Panc1 (cell line): ENCODE data around the gene ANTXR1. TPM values are rescaled to one million over a fixed set of nuclear protein-coding genes. Genes with fewer than 3 reads are reported as not detected.

Source experiments
- ATAC-seq: fragments of 200-7000 bp; cut with Tn5 transposase; 2 replicates; pipeline ENCODE4 v1.9.1; 2020; ENCODE audit warnings: mild to moderate bottlenecking, moderate library complexity
- BruUV-seq: library from RNA; stranded (reverse); fragments of 400-500 nt; replicated peaks from 2 replicates; lab custom pipeline; 2021; lab: Mats Ljungman, UMichigan
- CTCF ChIA-PET: fragments of 300-600 bp; sonication (Branson Sonifier 250); formaldehyde crosslinking; loops from one replicate; lab custom pipeline; 2022; ENCODE audit warnings: antibody characterized with exemption; lab: Charles Lee
- POLR2A ChIA-PET: fragments of 300-600 bp; sonication (Branson Sonifier 250); formaldehyde crosslinking; loops from one replicate; lab custom pipeline; 2022; ENCODE audit warnings: antibody characterized with exemption; lab: Charles Lee
- DNase-seq: peaks from one replicate; pipeline ENCODE4 v3.0.0-alpha.2; 2010; ENCODE audit warnings: low read depth, low spot score
- H3K27ac ChIP-seq: 2 replicates; pipeline ENCODE4 v1.5.1; 2011; ENCODE audit warnings: mild to moderate bottlenecking, low read length, inconsistent platforms
- H3K27me3 ChIP-seq: fragments of 200-500 bp; sonication (Bioruptor generic); 2 replicates; pipeline ENCODE4 v1.6.0; 2014; ENCODE audit warnings: low read length, inconsistent platforms; ENCODE audit not compliant: control insufficient read depth, insufficient read depth
- H3K36me3 ChIP-seq: fragments of 200-500 bp; sonication (Bioruptor generic); 2 replicates; pipeline ENCODE4 v1.5.1; 2014; ENCODE audit warnings: inconsistent platforms, mild to moderate bottlenecking, low read length, moderate library complexity; ENCODE audit not compliant: control insufficient read depth, insufficient read depth
- H3K4me1 ChIP-seq: 2 replicates; pipeline ENCODE4 v1.5.1; 2011; ENCODE audit warnings: inconsistent platforms, mild to moderate bottlenecking, low read length, moderate library complexity; ENCODE audit not compliant: control insufficient read depth, insufficient read depth
- H3K4me3 ChIP-seq, 2 experiments: 2 replicates each; pipeline ENCODE4 v1.5.1; 2011 to 2012; ENCODE audit warnings: low read depth in 2 of 2, low read length in 2 of 2, mild to moderate bottlenecking in 2 of 2, inconsistent platforms in 1 of 2, moderate library complexity in 1 of 2
- H3K9me3 ChIP-seq: fragments of 200-500 bp; sonication (Bioruptor generic); 2 replicates; pipeline ENCODE4 v1.5.1; 2014; ENCODE audit warnings: low read depth, mild to moderate bottlenecking, inconsistent platforms, low read length, moderate library complexity; ENCODE audit not compliant: control insufficient read depth, insufficient read depth
- CTCF ChIP-seq: fragments of 450-650 bp; IDR thresholded peaks from 2 replicates; pipeline ENCODE4 v1.5.1; 2017; ENCODE audit warnings: mild to moderate bottlenecking
- POLR2AphosphoS5 ChIP-seq: IDR thresholded peaks from 2 replicates; pipeline ENCODE4 v1.6.1; 2012; ENCODE audit warnings: mild to moderate bottlenecking, low read depth, low read length, moderate library complexity
- REST ChIP-seq, 2 experiments: IDR thresholded peaks; 2 replicates each; pipeline ENCODE4 v1.6.1; 2011 to 2012; ENCODE audit warnings: low read depth in 2 of 2, control low read depth in 1 of 2, low read length in 1 of 2, mild to moderate bottlenecking in 1 of 2, moderate library complexity in 1 of 2; ENCODE audit not compliant: insufficient read depth in 1 of 2
- SIN3A ChIP-seq: IDR thresholded peaks from 2 replicates; pipeline ENCODE4 v1.6.1; 2012; ENCODE audit warnings: low read depth, mild to moderate bottlenecking, low read length, moderate library complexity, borderline replicate concordance; ENCODE audit not compliant: insufficient read depth
- TCF7L2 ChIP-seq: IDR thresholded peaks from 2 replicates; pipeline ENCODE4 v1.6.1; 2011; ENCODE audit warnings: mild to moderate bottlenecking, low read depth, low read length, inconsistent platforms
- in situ Hi-C: cut with HindIII; loops from 2 replicates; pipeline ENCODE4 v1.10.0; 2016; ENCODE audit warnings: low sequenced_read_pairs, low pct_unique_long_range_greater_than_20kb
- intact Hi-C: fragments of 100-400 bp; cut with micrococcal nuclease; formaldehyde crosslinking; loops from one replicate; pipeline ENCODE4 v1.10.0; 2022; ENCODE audit not compliant: unreplicated experiment
- total RNA-seq: library from RNA; stranded (reverse); gene quantifications from one replicate; pipeline ENCODE4 v1.2.1, GENCODE V29; 2021; ENCODE audit not compliant: unreplicated experiment

ANTXR1 gene
- total RNA-seq, 1 experiment from 2014 or later: 132 TPM

- Histone ChIP-seq H3K4me3 (no peak overlapping the region), H3K9me3 (no peaks in the 10 kb centered on the region), H3K4me1 (no peaks in the 10 kb centered on the region), H3K27ac (no peak overlapping the region), H3K27me3 (no peaks in the 10 kb centered on the region), H3K36me3 (no peaks in the 10 kb centered on the region)
- DNase-seq (no peak), ATAC-seq (no peak)
- in situ Hi-C loops (no loop called here), intact Hi-C loops (no loop called here)
- TF ChIP-seq CTCF (no peak), TCF7L2 (no peak), SIN3A (no peak), POLR2AphosphoS5 (no peak), REST (IDR thresholded peaks at IDR 0.05; ENCODE audit: insufficient read depth in 1 of 2, low read depth in 2 of 2, low read length in 1 of 2) (no peak)
- ChIA-PET CTCF (interaction anchor here (0.5 kb wide), 1 partner anchor 439 kb away, joined by 5 read pairs; no protein-coding TSS in a partner anchor), POLR2A (no interaction called here)
- no TSS peak for BruUV-seq
These were observed 11.1 kb upstream of the ANTXR1 start for GRCh38 chr2:69001879-69002278.

- Histone ChIP-seq H3K27me3 (no peaks in the 10 kb centered on the region), H3K9me3 (no peaks in the 10 kb centered on the region), H3K27ac (no peak overlapping the region), H3K36me3 (no peaks in the 10 kb centered on the region), H3K4me1 (no peaks in the 10 kb centered on the region), H3K4me3 (no peak overlapping the region)
- TF ChIP-seq CTCF: no peak
- no peak for TF ChIP-seq SIN3A
- TF ChIP-seq TCF7L2: no peak
- TF ChIP-seq REST (IDR thresholded peaks at IDR 0.05; ENCODE audit: insufficient read depth in 1 of 2, low read depth in 2 of 2, low read length in 1 of 2): no peak
- no peak for TF ChIP-seq POLR2AphosphoS5
- no TSS peak for BruUV-seq
- ATAC-seq (no peak), DNase-seq (no peak)
- intact Hi-C loops (no loop called here), in situ Hi-C loops (no loop called here)
- POLR2A ChIA-PET: no interaction called here
- CTCF ChIA-PET: interaction anchor here (0.5 kb wide), 1 partner anchor 11 kb away, joined by 5 read pairs; no protein-coding TSS in a partner anchor
These were observed 9.2 kb upstream of the ANTXR1 start for GRCh38 chr2:69003731-69004130.
